OCI-LY7 (cell line): ENCODE data around the gene ADAMTSL4.

Experiments used
- EZH2phosphoT487 ChIP-seq: fragments of 200-600 bp; sonication (generic); IDR thresholded peaks from 2 replicates; pipeline ENCODE4 v1.6.1; 2018; ENCODE audit warnings: low read depth, borderline replicate concordance, mild to moderate bottlenecking, mixed run types, antibody characterized with exemption, low read length, moderate library complexity, mixed read lengths
- TF ChIP-seq, protein P1 (sequence below): fragments of 200-600 bp; sonication (generic); conservative IDR thresholded peaks from 2 replicates; pipeline ENCODE4 v1.5.1; 2014; ENCODE audit warnings: mild to moderate bottlenecking, antibody characterized with exemption, low read length, moderate library complexity, mixed read lengths

DNA sequence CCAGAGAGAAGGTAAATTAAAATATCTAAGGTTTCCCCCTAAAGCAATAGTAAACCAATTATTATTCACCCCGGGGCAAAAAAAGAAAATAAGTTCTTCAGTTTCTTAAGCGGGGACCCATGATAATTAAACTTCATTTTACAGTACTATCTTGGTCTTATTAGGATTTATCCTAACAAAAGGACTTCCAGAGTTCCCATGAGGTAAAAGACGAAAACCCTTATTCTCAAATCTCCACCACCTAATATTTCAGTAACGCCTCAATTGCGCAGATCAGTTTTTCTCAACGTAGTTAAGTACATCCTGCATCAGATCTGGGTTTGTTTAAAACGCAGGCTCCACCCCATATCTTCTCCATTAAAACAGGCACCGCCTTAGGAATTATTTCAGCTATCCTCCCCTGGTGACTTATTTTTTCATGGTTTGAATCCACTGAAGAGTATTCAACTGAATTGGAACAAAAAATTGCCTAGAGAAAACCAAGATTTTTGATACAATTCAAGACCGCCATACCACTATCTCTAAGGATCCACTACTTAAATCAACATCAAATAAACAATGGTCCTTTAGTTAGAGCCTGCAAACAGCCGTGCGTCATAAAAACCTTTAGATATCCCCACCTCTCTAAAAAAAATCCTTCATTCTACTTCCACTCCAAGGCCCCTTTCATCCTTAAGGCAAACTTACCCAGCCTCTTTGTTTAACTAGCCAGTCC lies 28.5 kb downstream of the ADAMTSL4 start:
- TF ChIP-seq, protein P1, sequence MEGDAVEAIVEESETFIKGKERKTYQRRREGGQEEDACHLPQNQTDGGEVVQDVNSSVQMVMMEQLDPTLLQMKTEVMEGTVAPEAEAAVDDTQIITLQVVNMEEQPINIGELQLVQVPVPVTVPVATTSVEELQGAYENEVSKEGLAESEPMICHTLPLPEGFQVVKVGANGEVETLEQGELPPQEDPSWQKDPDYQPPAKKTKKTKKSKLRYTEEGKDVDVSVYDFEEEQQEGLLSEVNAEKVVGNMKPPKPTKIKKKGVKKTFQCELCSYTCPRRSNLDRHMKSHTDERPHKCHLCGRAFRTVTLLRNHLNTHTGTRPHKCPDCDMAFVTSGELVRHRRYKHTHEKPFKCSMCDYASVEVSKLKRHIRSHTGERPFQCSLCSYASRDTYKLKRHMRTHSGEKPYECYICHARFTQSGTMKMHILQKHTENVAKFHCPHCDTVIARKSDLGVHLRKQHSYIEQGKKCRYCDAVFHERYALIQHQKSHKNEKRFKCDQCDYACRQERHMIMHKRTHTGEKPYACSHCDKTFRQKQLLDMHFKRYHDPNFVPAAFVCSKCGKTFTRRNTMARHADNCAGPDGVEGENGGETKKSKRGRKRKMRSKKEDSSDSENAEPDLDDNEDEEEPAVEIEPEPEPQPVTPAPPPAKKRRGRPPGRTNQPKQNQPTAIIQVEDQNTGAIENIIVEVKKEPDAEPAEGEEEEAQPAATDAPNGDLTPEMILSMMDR = no peak
- no peak for TF ChIP-seq EZH2phosphoT487
